Heart left ventricle (tissue), 16 donors: Measurements from ENCODE around the gene PPFIBP1. TPM values are rescaled to one million over a fixed set of nuclear protein-coding genes. Genes with fewer than 3 reads are reported as not detected.

Experiments
- ATAC-seq, 4 donors: fragments of 200-7000 bp; cut with Tn5 transposase; one replicate each; pipeline ENCODE4 v1.9.1; 2020 to 2022; ENCODE audit warnings: moderate library complexity in 4 of 4, mild to moderate bottlenecking in 3 of 4, moderate number of reproducible peaks in 1 of 4
- DNase-seq, 5 donors: peaks; one replicate each; pipeline ENCODE4 v3.0.0-alpha.2; 2020
- H3K27ac ChIP-seq, 12 donors: fragments of 200-600 bp; sonication (generic) in 4 of 12; one replicate each; pipeline versions ENCODE4 v1.5.0 to v1.8.0; 2016 to 2022; ENCODE audit warnings: mild to moderate bottlenecking in 2 of 12
- H3K27me3 ChIP-seq, 9 donors: fragments of 200-600 bp; sonication (generic) in 2 of 9; one replicate each; pipeline versions ENCODE4 v1.5.1 to v1.8.0; 2016 to 2022; ENCODE audit warnings: mild to moderate bottlenecking in 3 of 9
- H3K36me3 ChIP-seq, 9 donors: fragments of 200-600 bp; sonication (generic) in 2 of 9; one replicate each; pipeline versions ENCODE4 v1.5.0 to v1.8.0; 2018 to 2022; ENCODE audit warnings: mild to moderate bottlenecking in 2 of 9
- H3K4me1 ChIP-seq, 12 donors: fragments of 200-600 bp; sonication (generic) in 4 of 12; one replicate each; pipeline versions ENCODE4 v1.5.0 to v1.8.0; 2016 to 2022; ENCODE audit warnings: mild to moderate bottlenecking in 3 of 12
- H3K4me3 ChIP-seq, 12 donors: fragments of 200-600 bp; sonication (generic) in 4 of 12; one replicate each; pipeline versions ENCODE4 v1.5.0 to v1.8.0; 2017 to 2022; ENCODE audit warnings: mild to moderate bottlenecking in 9 of 12, moderate library complexity in 4 of 12
- H3K9me3 ChIP-seq, 12 donors: fragments of 200-600 bp; sonication (generic) in 4 of 12; one replicate each; pipeline versions ENCODE4 v1.5.0 to v1.8.0; 2016 to 2022; ENCODE audit warnings: mild to moderate bottlenecking in 1 of 12
- POLR2A ChIP-seq, 2 donors: fragments of 450-650 bp; IDR thresholded peaks; one replicate each; pipeline ENCODE4 v1.6.1; 2017; ENCODE audit warnings: antibody characterized with exemption in 2 of 2, mild to moderate bottlenecking in 2 of 2, moderate library complexity in 2 of 2
- whole genome bisulfite sequencing, 4 donors: extraction: QIAGEN DNeasy Blood & Tissue Kit in 2 of 4; methylation state at CpG; one replicate each; pipeline versions ENCODE4 v1.1.5 to v1.1.7; 2013 to 2018; 5-methylcytosine and 5-hydroxymethylcytosine counted together
- intact Hi-C, 10 donors: fragments of 100-400 bp; cut with DNase I; formaldehyde crosslinking; loops; one replicate each; pipeline versions ENCODE4 v1.11.1 to v1.14.2; 2022
- polyA plus RNA-seq, 2 donors: library from polyadenylated mRNA; stranded (reverse); fragments of 200-250 nt; gene quantifications; one replicate each; pipeline ENCODE4 v1.2.3, GENCODE V29; 2013
- total RNA-seq, 9 donors: library from RNA; depleted of rRNA in 2 of 9; stranded (reverse); fragments of >200 nt in 2 of 9; fragmentation: NEBNext Ultra II Directional in 3 of 9; extraction: Animal tissue kit (Norgen Biotek cat#: 25700) in 3 of 9; gene quantifications; one replicate each; pipeline versions ENCODE4 v1.1.0 to v1.2.4, GENCODE V29; 2016 to 2023
- TF ChIP-seq, protein P1 (sequence below), 12 donors: fragments of 200-600 bp; sonication (generic) in 4 of 12; IDR thresholded peaks; one replicate each; pipeline versions ENCODE4 v1.5.0 to v1.8.0; 2018 to 2022; ENCODE audit warnings: antibody characterized with exemption in 12 of 12, mild to moderate bottlenecking in 5 of 12
- donor health status: ischemic (EF 13 %, LVEDD 7.1; RV severe dilation, severe dysfunction).
- donor health status: healthy with polysubstance abuse.
- donor health status: DM: no; HTN: yes; CAD: no.
- donor health status: DM: no; HTN: no; CAD: no.
- donor health status: ischemic (EF 25% LVEDD 6.9; RV normal size, moderate dysfunction).
- donor health status: ischemic (EF 25% LVEDD 5.7; RV mildly dilated, moderate dysfunction).
- donor health status: healthy.
- donor health status: DM: yes; HTN: yes; CAD: no.
- donor health status: ischemic (EF 35%, LVEDD 5.7; RV mildly dilated, moderate dysfunction).
- donor health status: nonischemic (EF 11% LVEDD 7.7; RV severe dilation, severe dysfunction).
- donor health status: DM: yes; HTN: yes; CAD: no.
- donor health status: PGD.
- donor health status: ischemic (EF 29% LVEDD 5.4; RV normal size, mild dysfunction).
- donor health status: nonischemic (EF 23%, LVEDD 6.1; RV moderate dilation, normal function).

PPFIBP1 gene
- total and polyA plus RNA-seq, 11 donors = 48.7 to 413 (median 265) TPM

DNA sequence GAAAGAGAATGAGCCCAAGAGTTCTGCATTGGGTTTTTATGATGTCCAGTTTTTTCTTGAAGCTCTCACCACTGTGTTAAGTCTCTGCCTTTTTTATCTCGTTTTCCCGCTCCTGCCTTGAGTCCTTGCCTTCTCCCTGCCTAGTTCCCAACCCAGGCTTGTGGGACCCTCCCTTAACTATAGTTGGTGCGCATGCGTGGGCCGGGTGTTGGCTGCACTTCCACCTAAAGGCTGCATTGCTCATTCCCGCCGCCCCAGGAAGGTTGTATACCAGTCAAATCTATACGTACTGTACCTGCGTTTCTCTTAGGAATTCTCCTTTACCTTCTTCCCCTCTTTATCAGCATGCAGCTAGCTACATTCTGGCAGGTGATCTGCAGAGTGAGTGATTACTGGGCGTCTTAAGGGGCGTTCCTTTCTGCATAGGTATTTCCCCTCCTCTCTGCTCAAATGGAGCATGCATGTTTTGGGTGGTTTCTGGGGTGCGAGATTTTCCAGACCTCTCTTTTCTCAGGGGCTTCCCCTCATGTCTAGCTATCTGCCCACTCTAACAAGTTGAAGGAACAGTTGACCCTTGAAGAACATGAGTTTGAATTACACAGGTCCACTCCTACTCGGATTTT is 165.7 kb downstream of the PPFIBP1 start:
- DNase-seq = no peak
- 93 to 96% (median 95%) methylated on average over 13 of the region's 13 CpGs for WGBS, 4 donors
- Histone ChIP-seq H3K27me3 (no peaks in the 10 kb centered on the region), H3K9me3 (no peaks in the 10 kb centered on the region), H3K36me3 (peaks cover 2 to 100% (median 94%) of the 10 kb centered on the region in 9 donors), H3K4me3 (no peak overlapping the region), H3K27ac (no peak overlapping the region), H3K4me1 (no peaks in the 10 kb centered on the region)
- intact Hi-C loops = loop anchor here in 1 of 10 donors (10.0 kb wide), 1 partner anchor 375 kb away; no protein-coding TSS in a partner anchor
- no peak for ATAC-seq
- TF ChIP-seq POLR2A (IDR thresholded peaks at IDR 0.05) = no peak
- TF ChIP-seq, protein P1, sequence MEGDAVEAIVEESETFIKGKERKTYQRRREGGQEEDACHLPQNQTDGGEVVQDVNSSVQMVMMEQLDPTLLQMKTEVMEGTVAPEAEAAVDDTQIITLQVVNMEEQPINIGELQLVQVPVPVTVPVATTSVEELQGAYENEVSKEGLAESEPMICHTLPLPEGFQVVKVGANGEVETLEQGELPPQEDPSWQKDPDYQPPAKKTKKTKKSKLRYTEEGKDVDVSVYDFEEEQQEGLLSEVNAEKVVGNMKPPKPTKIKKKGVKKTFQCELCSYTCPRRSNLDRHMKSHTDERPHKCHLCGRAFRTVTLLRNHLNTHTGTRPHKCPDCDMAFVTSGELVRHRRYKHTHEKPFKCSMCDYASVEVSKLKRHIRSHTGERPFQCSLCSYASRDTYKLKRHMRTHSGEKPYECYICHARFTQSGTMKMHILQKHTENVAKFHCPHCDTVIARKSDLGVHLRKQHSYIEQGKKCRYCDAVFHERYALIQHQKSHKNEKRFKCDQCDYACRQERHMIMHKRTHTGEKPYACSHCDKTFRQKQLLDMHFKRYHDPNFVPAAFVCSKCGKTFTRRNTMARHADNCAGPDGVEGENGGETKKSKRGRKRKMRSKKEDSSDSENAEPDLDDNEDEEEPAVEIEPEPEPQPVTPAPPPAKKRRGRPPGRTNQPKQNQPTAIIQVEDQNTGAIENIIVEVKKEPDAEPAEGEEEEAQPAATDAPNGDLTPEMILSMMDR (IDR thresholded peaks at IDR 0.05) = no peak

DNA sequence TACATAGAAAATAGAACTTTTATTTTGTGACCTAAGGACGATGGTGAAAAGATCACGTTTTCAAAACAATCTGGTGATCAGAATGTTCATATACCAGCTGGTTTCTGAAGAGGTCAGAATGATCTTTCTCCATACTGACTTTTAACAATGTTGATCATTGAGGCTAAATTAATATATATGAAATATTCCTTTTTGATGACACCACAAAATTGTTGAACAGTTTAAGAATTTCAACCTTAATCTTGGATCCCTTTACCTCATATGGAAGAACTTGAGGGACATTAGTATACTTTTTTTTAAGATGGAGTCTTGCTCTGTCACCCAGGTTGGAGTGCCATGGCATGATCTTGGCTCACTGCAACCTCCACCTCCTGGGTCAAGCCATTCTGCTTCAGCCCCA is 169.4 kb downstream of the PPFIBP1 start:
- intact Hi-C loops = loop anchor here in 1 of 10 donors (10.0 kb wide), 1 partner anchor 379 kb away; no protein-coding TSS in a partner anchor
- DNase-seq = no peak
- Histone ChIP-seq H3K36me3 (peaks cover 2 to 98% (median 85%) of the 10 kb centered on the region in 9 donors), H3K9me3 (no peaks in the 10 kb centered on the region), H3K4me3 (no peak overlapping the region), H3K27ac (no peak overlapping the region), H3K4me1 (no peaks in the 10 kb centered on the region), H3K27me3 (no peaks in the 10 kb centered on the region)
- no peak for ATAC-seq
- no peak for TF ChIP-seq POLR2A (IDR thresholded peaks at IDR 0.05)
- TF ChIP-seq, protein P1 (IDR thresholded peaks at IDR 0.05) = no peak
- WGBS, 4 donors = 86 to 93% (median 92%) methylated on average over 2 of the region's 2 CpGs

DNA sequence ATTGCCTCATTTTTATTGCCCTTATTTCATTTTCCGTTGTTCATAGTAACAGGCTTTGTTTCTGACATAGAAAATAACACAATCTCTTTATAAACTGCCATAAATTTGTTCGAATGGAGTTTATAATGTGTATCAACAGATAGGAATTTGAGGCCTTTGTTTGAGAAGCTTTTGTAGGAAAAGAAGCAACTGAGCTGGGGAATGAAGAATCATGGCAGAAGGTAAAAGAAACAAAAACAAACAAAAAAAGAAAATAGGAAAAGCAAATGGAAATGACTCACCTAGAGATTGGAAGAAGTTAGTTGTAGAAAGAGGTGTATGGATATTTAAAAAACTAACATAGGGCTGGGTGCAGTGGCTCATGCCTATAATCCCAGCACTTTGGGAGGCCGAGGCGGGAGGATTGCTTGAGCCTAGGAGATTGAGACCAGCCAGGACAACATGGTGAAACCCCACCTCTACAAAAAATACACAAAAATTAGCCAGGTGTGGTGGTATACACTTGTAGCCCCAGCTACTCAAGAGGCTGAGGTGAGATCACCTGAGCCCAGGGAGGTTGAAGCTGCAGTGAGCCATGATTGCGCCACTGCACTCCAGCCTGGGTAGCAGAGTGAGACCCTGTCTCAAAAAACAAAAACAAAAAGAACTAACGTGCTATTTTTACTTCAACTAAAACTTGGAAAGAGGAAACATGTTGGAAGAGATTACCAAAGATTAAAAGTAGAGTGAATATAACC is 171.7 kb downstream of the PPFIBP1 start:
- H3K27ac ChIP-seq = no peak overlapping the region
- TF ChIP-seq POLR2A (IDR thresholded peaks at IDR 0.05) = no peak
- TF ChIP-seq, protein P1 (IDR thresholded peaks at IDR 0.05) = no peak
- DNase-seq (no peak), ATAC-seq (no peak)
- H3K27me3 ChIP-seq = no peaks in the 10 kb centered on the region
- H3K4me1 ChIP-seq = no peaks in the 10 kb centered on the region
- intact Hi-C loops = loop anchor here in 1 of 10 donors (10.0 kb wide), 1 partner anchor 381 kb away; no protein-coding TSS in a partner anchor
- WGBS, 4 donors = 89 to 92% (median 90%) methylated on average over 6 of the region's 6 CpGs
- H3K4me3 ChIP-seq = no peak overlapping the region
- H3K9me3 ChIP-seq = no peaks in the 10 kb centered on the region
- H3K36me3 ChIP-seq = peaks cover 0 to 75% (median 62%) of the 10 kb centered on the region in 9 donors

DNA sequence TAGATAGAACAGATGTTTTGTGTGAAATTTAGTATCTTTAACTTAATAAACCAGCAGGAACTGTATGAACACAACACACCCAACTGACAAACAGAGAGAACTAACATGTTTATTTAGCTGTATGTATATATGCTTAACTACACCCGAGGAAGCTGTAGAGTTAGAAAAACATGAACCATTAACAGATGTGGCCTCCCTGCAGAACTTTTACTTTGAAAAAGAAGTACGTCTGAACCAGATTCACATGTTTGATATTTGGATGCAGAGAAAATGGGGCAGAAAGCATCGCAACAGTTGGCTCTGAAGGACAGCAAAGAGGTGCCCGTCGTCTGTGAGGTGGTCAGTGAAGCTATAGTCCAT is 172.3 kb downstream of the PPFIBP1 start, which contains the start of gene REP15:
TSS of gene REP15 (plus strand) at position 155 of the 360 bp plus-strand sequence. CDS start at position 271, 116 bp downstream.
- Histone ChIP-seq H3K4me3 (no peak within 1 kb of the TSS), H3K27ac (no peak within 1 kb of the TSS), H3K9me3 (no peaks in the 10 kb centered on the region), H3K4me1 (no peaks in the 10 kb centered on the region), H3K27me3 (no peaks in the 10 kb centered on the region), H3K36me3 (peaks cover 0 to 69% (median 57%) of the 10 kb centered on the region in 9 donors)
- intact Hi-C loops = loop anchor here in 1 of 10 donors (10.0 kb wide), 1 partner anchor 381 kb away; no protein-coding TSS in a partner anchor
- no peak for TF ChIP-seq POLR2A (IDR thresholded peaks at IDR 0.05)
- TF ChIP-seq, protein P1 (IDR thresholded peaks at IDR 0.05) = no peak
- ATAC-seq (no peak), DNase-seq (no peak)
- 75 to 84% (median 79%) methylated on average over 5 of the region's 5 CpGs for WGBS, 4 donors
